Natural killer cell (primary cell): ENCODE measurements around the gene LRRTM1. TPM values are rescaled to one million over a fixed set of nuclear protein-coding genes. Genes with fewer than 3 reads are reported as not detected.

ENCODE experiments used
- ATAC-seq, 3 donors: fragments of 150-1000 bp in 2 of 3; fragments of 200-7000 bp in 1 of 3; cut with Tn5 transposase; 1 replicate in 1 of 3; 2 replicates in 2 of 3; pipeline ENCODE4 v1.10.0; 2021; ENCODE audit warnings: mild to moderate bottlenecking in 2 of 3, moderate library complexity in 2 of 3
- DNase-seq, 2 donors: peaks; one replicate each; pipeline versions ENCODE4 v3.0.0 to v3.0.0-alpha.2; 2013 to 2021; ENCODE audit warnings: mixed read lengths in 1 of 2
- H3K27ac ChIP-seq: one replicate; pipeline ENCODE4 v1.5.1; 2013; ENCODE audit warnings: mild to moderate bottlenecking, low read length
- H3K27me3 ChIP-seq: one replicate; pipeline ENCODE4 v1.6.1; 2013; ENCODE audit warnings: low read length; ENCODE audit not compliant: control insufficient read depth, insufficient read depth
- H3K36me3 ChIP-seq: one replicate; pipeline ENCODE4 v1.6.1; 2013; ENCODE audit warnings: low read length; ENCODE audit not compliant: control insufficient read depth, insufficient read depth
- H3K4me1 ChIP-seq: one replicate; pipeline ENCODE4 v1.6.1; 2013; ENCODE audit warnings: low read length; ENCODE audit not compliant: control insufficient read depth, insufficient read depth
- H3K4me3 ChIP-seq: one replicate; pipeline ENCODE4 v1.5.1; 2013; ENCODE audit warnings: low read length
- H3K9me3 ChIP-seq: one replicate; pipeline ENCODE4 v1.6.1; 2013; ENCODE audit warnings: low read length; ENCODE audit not compliant: control insufficient read depth, insufficient read depth
- H3K27ac Mint-ChIP-seq, 2 donors: one replicate each; pipeline ENCODE4 v1.8.0; 2022; ENCODE audit warnings: mild to moderate bottlenecking in 2 of 2, mixed read lengths in 2 of 2, moderate library complexity in 1 of 2
- H3K27me3 Mint-ChIP-seq, 2 donors: one replicate each; pipeline ENCODE4 v1.8.0; 2022; ENCODE audit warnings: low read depth in 2 of 2, mixed read lengths in 2 of 2
- H3K36me3 Mint-ChIP-seq: one replicate; pipeline ENCODE4 v1.8.0; 2022; ENCODE audit warnings: mixed read lengths
- H3K4me1 Mint-ChIP-seq, 2 donors: one replicate each; pipeline ENCODE4 v1.8.0; 2022; ENCODE audit warnings: mixed read lengths in 2 of 2
- H3K4me3 Mint-ChIP-seq: one replicate; pipeline ENCODE4 v1.8.0; 2022; ENCODE audit warnings: mild to moderate bottlenecking, moderate library complexity, mixed read lengths
- H3K9me3 Mint-ChIP-seq, 2 donors: one replicate each; pipeline ENCODE4 v1.8.0; 2022; ENCODE audit warnings: mixed read lengths in 2 of 2
- CTCF ChIP-seq: fragments of 200-600 bp; IDR thresholded peaks from one replicate; pipeline ENCODE4 v1.8.0; 2022; ENCODE audit warnings: antibody characterized with exemption
- WGBS: methylation state at CpG from one replicate; pipeline ENCODE4 v1.1.7; 2013; ENCODE audit warnings: missing lambda C conversion rate; ENCODE audit not compliant: insufficient coverage; 5-methylcytosine and 5-hydroxymethylcytosine counted together
- intact Hi-C: fragments of 100-400 bp; cut with micrococcal nuclease; formaldehyde crosslinking; loops from one replicate; pipeline ENCODE4 v1.14.2; 2022
- total RNA-seq, 4 donors: library from RNA; stranded (reverse); fragments of 120-200 nt in 1 of 4; gene quantifications; one replicate each; pipeline versions ENCODE4 v1.2.3 to v1.2.4, GENCODE V29; 2013 to 2022

LRRTM1 gene
- total RNA-seq, result not detected
- total RNA-seq (2013), result not detected

- 3% methylated on average over 62 of the region's 64 CpGs for WGBS
- Mint-ChIP-seq H3K27ac (no peak within 1 kb of the TSS), H3K9me3 (peaks cover 7 to 10% of the 10 kb centered on the region in 2 donors), H3K27me3 (peaks cover 21 to 28% of the 10 kb centered on the region in 2 donors), H3K36me3 (no peaks in the 10 kb centered on the region), H3K4me1 (no peaks in the 10 kb centered on the region), H3K4me3 (no peak within 1 kb of the TSS)
- Histone ChIP-seq H3K4me1 (no peaks in the 10 kb centered on the region), H3K27ac (no peak within 1 kb of the TSS), H3K4me3 (no peak within 1 kb of the TSS), H3K36me3 (no peaks in the 10 kb centered on the region), H3K9me3 (peaks cover 8% of the 10 kb centered on the region), H3K27me3 (peaks cover 21% of the 10 kb centered on the region)
- no peak for TF ChIP-seq CTCF
- no peak for ATAC-seq
- DNase-seq, result no peak
- intact Hi-C loops, result no loop called here
Observed at GRCh38 chr2:80303909-80304837, at the start of gene LRRTM1. Gene LRRTM1, minus strand, starts transcription at chr2:80304752. Its CDS starts 933 bp downstream, at chr2:80303819.

GRCh38 chr2:80351231-80351630 lies 46.7 kb upstream of the LRRTM1 start:
- Histone ChIP-seq H3K36me3 (no peaks in the 10 kb centered on the region), H3K27me3 (no peaks in the 10 kb centered on the region), H3K27ac (no peak overlapping the region), H3K4me1 (no peaks in the 10 kb centered on the region), H3K9me3 (no peaks in the 10 kb centered on the region), H3K4me3 (no peak overlapping the region)
- no peak for TF ChIP-seq CTCF
- H3K4me1 Mint-ChIP-seq, result no peaks in the 10 kb centered on the region
- no peaks in the 10 kb centered on the region for H3K27me3 Mint-ChIP-seq
- H3K4me3 Mint-ChIP-seq, result no peak overlapping the region
- no peak overlapping the region for H3K27ac Mint-ChIP-seq
- no peaks in the 10 kb centered on the region for H3K36me3 Mint-ChIP-seq
- H3K9me3 Mint-ChIP-seq, result peaks cover 13 to 20% of the 10 kb centered on the region in 2 donors
- no peak for DNase-seq
- ATAC-seq, result no peak
- intact Hi-C loops, result no loop called here
- WGBS, result 81% methylated on average over 3 of the region's 3 CpGs

GRCh38 chr2:80348953-80349352 lies 44.4 kb upstream of the LRRTM1 start:
- ATAC-seq, result no peak

More at GRCh38 chr2:80348953-80349352, 44.4 kb upstream of the LRRTM1 start:
- Mint-ChIP-seq H3K4me1 (no peaks in the 10 kb centered on the region), H3K4me3 (no peak overlapping the region), H3K27me3 (no peaks in the 10 kb centered on the region), H3K9me3 (peaks cover 18 to 28% of the 10 kb centered on the region in 2 donors), H3K36me3 (no peaks in the 10 kb centered on the region), H3K27ac (no peak overlapping the region)
- no peak for TF ChIP-seq CTCF
- Histone ChIP-seq H3K27me3 (no peaks in the 10 kb centered on the region), H3K27ac (no peak overlapping the region), H3K4me1 (no peaks in the 10 kb centered on the region), H3K9me3 (no peaks in the 10 kb centered on the region), H3K36me3 (no peaks in the 10 kb centered on the region), H3K4me3 (no peak overlapping the region)
- intact Hi-C loops, result no loop called here
- DNase-seq, result no peak
